ENCODE results near the gene LDLR. TPM values are rescaled to one million over a fixed set of nuclear protein-coding genes. Genes with fewer than 3 reads are reported as not detected.

The LDLR gene
- polyA plus RNA-seq (2011; rRNA removed) (29.2 and 37.0 TPM in 2 replicates), polyA plus RNA-seq (2017; fragmentation: RNase III; extraction: RNeasy Plus Mini Kit Qiagen cat#74134 plus additional on column Dnase treatment) (35.6 to 55.8 TPM (median 50.8 TPM) in 3 replicates), polyA minus RNA-seq (2011; rRNA and poly(A)+ RNA removed) (37.2 and 50.2 TPM in 2 replicates)
- polyA plus RNA-seq (2012; cell fraction: cytosol; rRNA removed): 38.2 and 41.8 TPM in 2 replicates
- 78.5 and 82.0 TPM in 2 replicates for polyA plus RNA-seq (2012; cell fraction: nucleus; rRNA removed)

GRCh38 chr19:11089254-11090013, at the start of gene LDLR:
TSS of gene LDLR (plus strand) at chr19:11089463. CDS start at chr19:11089549, 86 bp downstream.
- FAIRE-seq (no peak), DNase-seq (ENCODE audit: low read depth in 1 of 2, low spot score in 1 of 2) (peak; percentile 77 to 94), ATAC-seq (peak; percentile 76 to 84)
- Histone ChIP-seq H3K4me1 (peaks cover 52% of the 10 kb centered on the region), H3K4me2 (peak within 1 kb of the TSS; percentile 76), H3K27ac (peak within 1 kb of the TSS; percentile 87 to 97), H3K4me3 (peak within 1 kb of the TSS; percentile 79), H3K9me3 (no peaks in the 10 kb centered on the region)
- POLR2A ChIA-PET: interaction anchor here (0.6 to 1.0 kb wide), 3 partner anchors 10 to 599 kb away, joined by 3 to 6 read pairs (median 3); no protein-coding TSS in a partner anchor
- 0% methylated on average over 27 of the region's 43 CpGs for WGBS (ENCODE audit: missing lambda C conversion rate)
- CTCF ChIA-PET: interaction anchor here (0.9 to 1.4 kb wide), 3 partner anchors 37 to 153 kb away, joined by 3 to 5 read pairs (median 4); no protein-coding TSS in a partner anchor
- no peak for TF ChIP-seq GATA3 (IDR thresholded peaks at IDR 0.05; ENCODE audit: borderline replicate concordance)
- TF ChIP-seq RAD21 (conservative IDR thresholded peaks at IDR 0.05 in 1 of 2, IDR thresholded peaks at IDR 0.05 in 1 of 2): no peak
- TF ChIP-seq NR3C1 (IDR thresholded peaks at IDR 0.05): no peak
- TF ChIP-seq NPAS2 (CRISPR knock-in tag; IDR thresholded peaks at IDR 0.05; ENCODE audit: borderline replicate concordance): no peak
- TF ChIP-seq HOXA7 (CRISPR knock-in tag; IDR thresholded peaks at IDR 0.05): no peak
- no peak for TF ChIP-seq RCOR1 (IDR thresholded peaks at IDR 0.05; ENCODE audit: low read depth, low read length)
- TF ChIP-seq, protein P1, sequence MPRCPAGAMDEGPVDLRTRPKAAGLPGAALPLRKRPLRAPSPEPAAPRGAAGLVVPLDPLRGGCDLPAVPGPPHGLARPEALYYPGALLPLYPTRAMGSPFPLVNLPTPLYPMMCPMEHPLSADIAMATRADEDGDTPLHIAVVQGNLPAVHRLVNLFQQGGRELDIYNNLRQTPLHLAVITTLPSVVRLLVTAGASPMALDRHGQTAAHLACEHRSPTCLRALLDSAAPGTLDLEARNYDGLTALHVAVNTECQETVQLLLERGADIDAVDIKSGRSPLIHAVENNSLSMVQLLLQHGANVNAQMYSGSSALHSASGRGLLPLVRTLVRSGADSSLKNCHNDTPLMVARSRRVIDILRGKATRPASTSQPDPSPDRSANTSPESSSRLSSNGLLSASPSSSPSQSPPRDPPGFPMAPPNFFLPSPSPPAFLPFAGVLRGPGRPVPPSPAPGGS (IDR thresholded peaks at IDR 0.05): no peak
- no peak for TF ChIP-seq ESRRA (IDR thresholded peaks at IDR 0.05; ENCODE audit: borderline replicate concordance, low read length)
- TF ChIP-seq MYC (IDR thresholded peaks at IDR 0.05; ENCODE audit: borderline replicate concordance, low read length): no peak
- TF ChIP-seq HOXB13 (CRISPR knock-in tag; IDR thresholded peaks at IDR 0.05; ENCODE audit: low read depth): no peak
- TF ChIP-seq KDM1A (IDR thresholded peaks at IDR 0.05; ENCODE audit: low read depth): no peak
- TF ChIP-seq ZFP36 (IDR thresholded peaks at IDR 0.05; ENCODE audit: borderline replicate concordance, partially characterized antibody): no peak
- peak; percentile 49; the same call in 1 of the 2 replicates for TF ChIP-seq PHF8 (IDR thresholded peaks at IDR 0.05; ENCODE audit: borderline replicate concordance, low read depth)
- TF ChIP-seq, protein P2, sequence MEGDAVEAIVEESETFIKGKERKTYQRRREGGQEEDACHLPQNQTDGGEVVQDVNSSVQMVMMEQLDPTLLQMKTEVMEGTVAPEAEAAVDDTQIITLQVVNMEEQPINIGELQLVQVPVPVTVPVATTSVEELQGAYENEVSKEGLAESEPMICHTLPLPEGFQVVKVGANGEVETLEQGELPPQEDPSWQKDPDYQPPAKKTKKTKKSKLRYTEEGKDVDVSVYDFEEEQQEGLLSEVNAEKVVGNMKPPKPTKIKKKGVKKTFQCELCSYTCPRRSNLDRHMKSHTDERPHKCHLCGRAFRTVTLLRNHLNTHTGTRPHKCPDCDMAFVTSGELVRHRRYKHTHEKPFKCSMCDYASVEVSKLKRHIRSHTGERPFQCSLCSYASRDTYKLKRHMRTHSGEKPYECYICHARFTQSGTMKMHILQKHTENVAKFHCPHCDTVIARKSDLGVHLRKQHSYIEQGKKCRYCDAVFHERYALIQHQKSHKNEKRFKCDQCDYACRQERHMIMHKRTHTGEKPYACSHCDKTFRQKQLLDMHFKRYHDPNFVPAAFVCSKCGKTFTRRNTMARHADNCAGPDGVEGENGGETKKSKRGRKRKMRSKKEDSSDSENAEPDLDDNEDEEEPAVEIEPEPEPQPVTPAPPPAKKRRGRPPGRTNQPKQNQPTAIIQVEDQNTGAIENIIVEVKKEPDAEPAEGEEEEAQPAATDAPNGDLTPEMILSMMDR (IDR thresholded peaks at IDR 0.05): no peak
- no peak for TF ChIP-seq FOSB (CRISPR knock-in tag; IDR thresholded peaks at IDR 0.05)
- no peak for TF ChIP-seq FOSL2 (IDR thresholded peaks at IDR 0.05)
- TF ChIP-seq FOSL2 (CRISPR knock-in tag; IDR thresholded peaks at IDR 0.05): 0 out of 2 replicates have a peak, but pooled peaks have one; percentile 10
- no peak for TF ChIP-seq CBX8 (IDR thresholded peaks at IDR 0.05)
- peak in 1 of 2 experiments; percentile 45; a peak in 2 of 4 replicates for TF ChIP-seq CEBPB (IDR thresholded peaks at IDR 0.05)
- peak; percentile 49; the same call in 1 of the 2 replicates for TF ChIP-seq MAX (IDR thresholded peaks at IDR 0.05)
- TF ChIP-seq ZNF302 (CRISPR knock-in tag; IDR thresholded peaks at IDR 0.05): no peak
- TF ChIP-seq HEYL (CRISPR knock-in tag; IDR thresholded peaks at IDR 0.05): no peak
- TF ChIP-seq POLR2A (IDR thresholded peaks at IDR 0.05; ENCODE audit: low read length): peak; percentile 73
- TF ChIP-seq EHMT2 (IDR thresholded peaks at IDR 0.05; ENCODE audit: low read depth): no peak
- no peak for TF ChIP-seq CHD4 (IDR thresholded peaks at IDR 0.05; ENCODE audit: borderline replicate concordance)
- no peak for TF ChIP-seq FOXS1 (CRISPR knock-in tag; IDR thresholded peaks at IDR 0.05)
- TF ChIP-seq RFX5 (IDR thresholded peaks at IDR 0.05): no peak
- TF ChIP-seq, protein P3, sequence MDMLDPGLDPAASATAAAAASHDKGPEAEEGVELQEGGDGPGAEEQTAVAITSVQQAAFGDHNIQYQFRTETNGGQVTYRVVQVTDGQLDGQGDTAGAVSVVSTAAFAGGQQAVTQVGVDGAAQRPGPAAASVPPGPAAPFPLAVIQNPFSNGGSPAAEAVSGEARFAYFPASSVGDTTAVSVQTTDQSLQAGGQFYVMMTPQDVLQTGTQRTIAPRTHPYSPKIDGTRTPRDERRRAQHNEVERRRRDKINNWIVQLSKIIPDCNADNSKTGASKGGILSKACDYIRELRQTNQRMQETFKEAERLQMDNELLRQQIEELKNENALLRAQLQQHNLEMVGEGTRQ (IDR thresholded peaks at IDR 0.05): no peak
- no peak; the same call in 1 of the 2 replicates for TF ChIP-seq RARB (CRISPR knock-in tag; IDR thresholded peaks at IDR 0.05)
- TF ChIP-seq, protein P4, sequence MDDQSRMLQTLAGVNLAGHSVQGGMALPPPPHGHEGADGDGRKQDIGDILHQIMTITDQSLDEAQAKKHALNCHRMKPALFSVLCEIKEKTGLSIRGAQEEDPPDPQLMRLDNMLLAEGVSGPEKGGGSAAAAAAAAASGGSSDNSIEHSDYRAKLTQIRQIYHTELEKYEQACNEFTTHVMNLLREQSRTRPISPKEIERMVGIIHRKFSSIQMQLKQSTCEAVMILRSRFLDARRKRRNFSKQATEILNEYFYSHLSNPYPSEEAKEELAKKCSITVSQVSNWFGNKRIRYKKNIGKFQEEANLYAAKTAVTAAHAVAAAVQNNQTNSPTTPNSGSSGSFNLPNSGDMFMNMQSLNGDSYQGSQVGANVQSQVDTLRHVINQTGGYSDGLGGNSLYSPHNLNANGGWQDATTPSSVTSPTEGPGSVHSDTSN (IDR thresholded peaks at IDR 0.05): no peak
- no peak for TF ChIP-seq HES2 (IDR thresholded peaks at IDR 0.05)
- TF ChIP-seq EHF (CRISPR knock-in tag; IDR thresholded peaks at IDR 0.05): no peak
- TF ChIP-seq MAFK (IDR thresholded peaks at IDR 0.05; ENCODE audit: partially characterized antibody): no peak
- no peak for TF ChIP-seq SMC3 (IDR thresholded peaks at IDR 0.05)
- TF ChIP-seq HOXB5 (CRISPR knock-in tag; IDR thresholded peaks at IDR 0.05): no peak
